KBM-7 (cell line): ENCODE data around the gene ULK4.
"Not testable (repeated sequence)": the region's sequence is repeated elsewhere in the genome, so short reads cannot be mapped to it uniquely, and the experiment has no call there.

Experiments used
- DNase-seq: peaks from one replicate; pipeline ENCODE4 v3.0.0-alpha.2; 2015
- in situ Hi-C: fragments of 300-500 bp; cut with MboI; formaldehyde crosslinking; loops from 2 replicates; pipeline ENCODE4 v1.14.3; 2020; ENCODE audit warnings: low sequenced_read_pairs, low pct_unique_long_range_greater_than_20kb, mixed read lengths

ULK4 gene

GRCh38 chr3:41321642-41321980, 640.3 kb downstream of the ULK4 start:
- no peak for DNase-seq
- in situ Hi-C loops, result no loop called here

GRCh38 chr3:41320953-41321641, 640.8 kb downstream of the ULK4 start:
- DNase-seq, result no peak
- in situ Hi-C loops, result no loop called here

GRCh38 chr3:41318520-41318919, 643.4 kb downstream of the ULK4 start:
- no peak for DNase-seq
- in situ Hi-C loops, result no loop called here

- in situ Hi-C loops, result no loop called here
- DNase-seq, result no peak
Observed at GRCh38 chr3:41317718-41318117, 644.2 kb downstream of the ULK4 start.

- in situ Hi-C loops, result no loop called here
- no peak for DNase-seq
Observed at GRCh38 chr3:41317298-41317697, 644.6 kb downstream of the ULK4 start.

GRCh38 chr3:41315126-41315525, 646.8 kb downstream of the ULK4 start:
- in situ Hi-C loops, result no loop called here
- no peak for DNase-seq

- in situ Hi-C loops, result no loop called here
- DNase-seq, result no peak
Observed at GRCh38 chr3:41308119-41308518, 653.8 kb downstream of the ULK4 start.

- no peak for DNase-seq
- in situ Hi-C loops, result no loop called here
Observed at GRCh38 chr3:41307065-41307464, 654.8 kb downstream of the ULK4 start.

- in situ Hi-C loops, result no loop called here
- DNase-seq, result no peak
Observed at GRCh38 chr3:41304593-41304992, 657.3 kb downstream of the ULK4 start.

GRCh38 chr3:41302295-41302694, 659.6 kb downstream of the ULK4 start:
- DNase-seq, result no peak
- in situ Hi-C loops, result no loop called here

GRCh38 chr3:41301548-41301947, 660.4 kb downstream of the ULK4 start:
- no peak for DNase-seq
- in situ Hi-C loops, result no loop called here

GRCh38 chr3:41299036-41299435, 662.9 kb downstream of the ULK4 start:
- in situ Hi-C loops, result no loop called here

GRCh38 chr3:41297750-41298149, 664.2 kb downstream of the ULK4 start:
- in situ Hi-C loops, result no loop called here
- no peak for DNase-seq

More at GRCh38 chr3:41299036-41299435, 662.9 kb downstream of the ULK4 start:
- DNase-seq, result no peak

- in situ Hi-C loops, result no loop called here
- DNase-seq, result no peak
Observed at GRCh38 chr3:41296556-41296955, 665.3 kb downstream of the ULK4 start.

- DNase-seq, result no peak
- in situ Hi-C loops, result no loop called here
Observed at GRCh38 chr3:41295740-41296139, 666.2 kb downstream of the ULK4 start.

- no peak for DNase-seq
- in situ Hi-C loops, result no loop called here
Observed at GRCh38 chr3:41293169-41293681, 668.7 kb downstream of the ULK4 start.

- DNase-seq, result no peak
- in situ Hi-C loops, result no loop called here
Observed at GRCh38 chr3:41290736-41291135, 671.2 kb downstream of the ULK4 start.

GRCh38 chr3:41290306-41290705, 671.6 kb downstream of the ULK4 start:
- no peak for DNase-seq
- in situ Hi-C loops, result no loop called here

- no peak for DNase-seq
- in situ Hi-C loops, result no loop called here
Observed at GRCh38 chr3:41288785-41289184, 673.1 kb downstream of the ULK4 start.

- DNase-seq, result no peak
- in situ Hi-C loops, result no loop called here
Observed at GRCh38 chr3:41286305-41286704, 675.6 kb downstream of the ULK4 start.

- DNase-seq, in situ Hi-C loops: not testable (repeated sequence)
Observed at GRCh38 chr3:41284934-41285333, 677.0 kb downstream of the ULK4 start.
